HG02759 (cell line): ENCODE data around the gene LARP6.
"Not testable (repeated sequence)": the region's sequence is repeated elsewhere in the genome, so short reads cannot be mapped to it uniquely, and the experiment has no call there.

Source experiments
- ATAC-seq: cut with Tn5 transposase; IDR thresholded peaks from one replicate; pipeline ENCODE4 v1.9.1; 2021; ENCODE audit warnings: mild to moderate bottlenecking, moderate library complexity; ENCODE audit not compliant: unreplicated experiment

Gene LARP6

DNA sequence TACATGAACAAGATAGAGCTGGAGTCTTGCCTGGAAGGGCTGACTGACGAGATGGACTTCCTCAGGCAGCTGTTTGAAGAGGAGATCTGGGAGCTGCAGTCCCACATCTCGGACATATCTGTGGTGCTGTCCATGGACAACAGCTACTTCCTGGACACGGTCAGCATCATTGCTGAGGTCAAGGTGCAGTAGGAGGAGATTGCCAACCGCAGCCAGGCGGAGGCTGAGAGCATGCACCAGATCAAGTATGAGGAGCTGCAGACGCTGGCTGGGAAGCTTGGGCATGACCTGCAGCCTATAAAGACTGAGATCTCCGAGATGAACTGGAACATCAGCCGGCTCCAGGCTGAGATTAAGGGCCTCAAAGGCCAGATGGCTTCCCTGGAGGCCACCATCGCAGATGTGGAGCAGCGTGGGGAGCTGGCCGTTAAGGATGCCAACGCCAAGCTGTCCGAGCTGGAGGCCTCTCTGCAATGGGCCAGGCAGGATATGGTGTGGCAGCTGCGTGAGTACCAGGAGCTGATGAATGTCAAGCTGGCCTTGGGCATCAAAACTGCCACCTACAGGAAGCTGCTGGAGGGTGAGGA, 5.5 kb upstream of the LARP6 start:
- ATAC-seq = no peak

DNA sequence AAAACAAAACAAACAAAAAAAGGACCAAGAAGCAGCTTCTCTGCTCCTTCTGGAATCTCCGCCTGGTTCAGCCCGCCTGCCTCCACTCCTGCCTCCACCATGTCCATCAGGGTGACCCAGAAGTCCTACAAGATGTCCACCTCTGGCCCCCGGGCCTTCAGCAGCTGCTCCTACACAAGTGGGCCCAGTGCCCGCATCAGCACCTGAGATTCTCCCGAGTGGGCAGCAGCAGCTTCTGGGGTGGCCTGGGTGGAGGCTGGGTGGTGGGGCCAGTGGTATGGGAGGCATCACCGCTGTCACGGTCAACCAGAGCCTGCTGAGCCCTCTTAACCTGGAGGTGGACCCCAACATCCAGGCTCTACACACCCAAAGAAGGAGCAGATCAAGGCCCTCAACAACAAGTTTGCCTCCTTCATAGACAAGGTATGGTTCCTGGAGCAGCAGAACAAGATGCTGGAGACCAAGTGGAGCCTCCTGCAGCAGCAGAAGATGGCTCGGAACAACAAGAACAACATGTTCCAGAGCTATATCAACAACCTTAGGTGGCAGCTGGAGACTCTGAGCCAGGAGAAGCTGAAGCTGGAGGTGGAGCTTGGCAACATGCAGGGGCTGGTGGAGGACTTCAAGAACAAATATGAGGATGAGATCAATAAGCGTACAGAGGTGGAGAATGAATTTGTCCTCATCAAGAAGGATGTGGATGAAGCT, 4.8 kb upstream of the LARP6 start:
- not testable (repeated sequence) for ATAC-seq

GRCh38 chr15:70857562-70858285, 3.8 kb upstream of the LARP6 start:
- no peak for ATAC-seq

DNA sequence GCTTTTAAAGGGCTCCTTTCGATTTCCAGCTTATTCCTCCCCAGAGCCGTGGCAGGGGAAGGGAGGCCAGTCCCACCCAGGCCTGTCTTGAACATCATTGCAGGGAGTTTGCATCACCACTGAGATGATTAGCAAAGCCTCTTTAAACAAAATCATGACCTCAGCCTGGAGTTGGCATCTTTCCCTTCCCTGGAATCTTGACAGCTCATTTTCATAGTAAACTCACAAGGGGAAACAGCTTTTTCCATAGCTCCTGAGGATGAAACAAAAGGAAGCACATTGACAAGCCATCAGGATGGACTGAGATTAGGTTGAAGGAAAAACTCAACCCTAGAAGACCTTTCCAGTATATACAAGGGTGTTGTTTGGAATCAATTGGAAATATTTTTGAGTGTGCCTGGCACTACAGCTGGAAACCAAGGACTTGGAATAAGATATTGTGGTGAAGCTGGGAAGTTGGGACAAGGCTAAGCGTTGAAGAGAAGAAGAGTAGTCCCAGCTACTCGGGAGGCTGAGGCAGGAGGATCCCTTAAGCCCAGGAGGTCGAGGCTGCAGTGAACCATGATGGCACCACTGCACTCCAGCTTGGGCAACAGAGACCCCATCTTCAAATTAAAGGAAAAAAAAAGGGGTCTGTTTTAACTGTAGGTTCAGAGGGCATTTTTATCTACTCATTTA, 3.1 kb upstream of the LARP6 start:
- ATAC-seq = no peak

DNA sequence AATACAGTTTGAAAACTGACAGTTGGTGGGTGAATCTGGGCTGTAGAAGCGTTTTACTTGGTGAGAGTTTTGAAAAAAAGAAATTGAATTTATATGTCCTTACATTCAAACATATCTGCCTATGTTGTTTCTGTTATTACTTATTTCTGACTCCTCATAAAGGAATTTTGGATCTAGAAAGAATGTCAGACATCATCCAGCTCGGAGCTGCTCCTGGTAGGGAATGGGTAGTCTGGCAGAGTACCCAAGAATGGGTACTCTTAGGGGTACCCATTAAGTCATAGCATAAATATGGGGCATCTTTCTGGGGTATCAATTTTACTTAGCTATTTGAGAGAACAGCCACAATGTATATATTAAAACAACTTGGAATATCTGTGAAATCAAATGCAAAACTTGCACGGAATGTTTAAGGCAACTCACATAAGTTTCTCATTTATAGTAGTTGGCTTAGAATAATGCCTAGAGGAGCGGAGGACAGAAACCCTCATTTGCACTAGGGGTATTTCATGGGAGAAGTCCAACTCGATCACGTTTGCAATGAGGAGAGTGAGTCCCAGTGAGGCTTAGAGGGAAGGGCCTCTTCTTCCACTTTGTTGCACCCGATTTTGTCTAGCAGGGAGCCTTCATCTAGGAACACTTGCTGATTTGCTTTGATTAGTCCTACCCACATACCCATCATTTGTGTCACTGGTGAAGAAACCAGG, 2.4 kb upstream of the LARP6 start:
- ATAC-seq = no peak

- no peak for ATAC-seq
These were observed 1.8 kb upstream of the LARP6 start for GRCh38 chr15:70855764-70856163.

GRCh38 chr15:70854666-70854976, 664 bp upstream of the LARP6 start:
- ATAC-seq = no peak

- ATAC-seq = no peak
These were observed 512 bp downstream of the LARP6 start for GRCh38 chr15:70853318-70853972.

DNA sequence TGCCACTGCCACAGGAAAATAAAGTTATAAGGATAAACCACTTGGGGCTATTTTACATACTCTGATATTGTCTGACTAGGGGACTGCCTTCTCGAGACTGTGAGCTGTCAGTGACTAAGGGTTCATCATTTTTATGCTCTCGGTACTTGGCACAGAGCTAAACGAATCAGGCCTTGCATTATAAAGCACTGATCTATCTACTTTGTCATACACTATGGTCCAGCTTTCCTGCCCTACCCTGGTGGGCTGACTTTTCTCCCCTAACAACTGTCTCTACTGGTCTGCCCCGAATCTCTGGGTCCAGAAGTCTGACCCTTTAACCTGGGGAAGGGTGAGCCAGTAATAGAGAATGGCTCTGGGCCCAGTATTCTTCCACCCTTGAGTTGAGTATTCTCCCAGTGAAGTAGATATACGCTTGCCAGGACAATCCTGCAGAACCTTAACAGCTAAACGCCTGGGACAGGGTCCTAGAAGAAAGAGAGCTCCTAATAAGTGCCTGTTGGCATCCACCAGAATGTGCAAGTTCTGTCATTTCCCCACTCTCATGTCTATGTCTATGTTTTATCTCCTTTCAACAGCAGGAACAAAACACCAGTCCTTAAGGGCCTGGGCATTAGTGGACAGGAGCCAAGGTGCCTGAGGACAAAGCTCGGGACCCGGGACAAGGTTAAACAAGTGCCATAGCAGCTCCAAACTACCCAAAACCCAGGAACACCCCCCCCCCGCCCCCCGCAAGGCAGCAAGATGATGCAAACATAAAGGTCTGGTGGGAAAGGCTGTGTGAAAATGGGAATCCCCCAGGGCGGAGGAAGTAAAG, 1.2 kb downstream of the LARP6 start:
- no peak for ATAC-seq

- ATAC-seq = no peak
These were observed 2.1 kb downstream of the LARP6 start for GRCh38 chr15:70851889-70852288.

DNA sequence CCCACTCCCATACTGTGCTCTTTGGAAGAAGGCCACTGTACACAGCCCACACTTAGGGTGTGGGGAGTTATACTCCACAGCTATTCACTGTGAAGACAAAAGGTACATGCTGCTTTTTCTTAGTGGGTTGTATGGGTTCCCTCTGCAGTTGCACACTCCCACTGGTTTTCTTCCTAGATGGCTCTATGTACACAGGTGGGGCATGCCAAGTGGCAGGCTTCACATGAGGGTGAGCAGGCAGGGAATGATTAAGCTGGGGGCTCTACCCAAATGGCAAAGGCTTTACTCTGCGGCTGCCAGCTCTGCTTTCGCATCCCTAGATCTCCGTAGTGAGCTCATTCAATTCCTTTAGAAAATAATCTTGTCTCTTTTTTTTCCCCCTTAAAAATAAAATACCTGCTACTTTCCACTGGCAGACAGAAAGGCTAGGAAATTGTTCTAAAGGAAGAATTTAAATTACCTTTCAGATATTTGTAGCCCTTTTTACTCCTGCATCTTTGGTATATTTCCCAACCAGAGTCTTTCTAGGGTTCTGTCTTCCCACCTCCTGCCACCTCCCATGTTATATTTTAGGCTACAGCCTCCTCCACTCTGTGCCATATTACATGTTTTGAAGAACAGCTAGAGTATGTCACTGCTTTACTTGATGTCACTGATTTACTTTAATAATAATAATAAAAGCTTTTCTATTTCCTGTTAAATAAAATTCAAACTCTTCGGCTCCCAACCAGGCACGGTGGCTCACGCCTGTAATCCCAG, 8.2 kb downstream of the LARP6 start:
- no peak for ATAC-seq

GRCh38 chr15:70837476-70837875, 16.5 kb downstream of the LARP6 start:
- no peak for ATAC-seq

- no peak for ATAC-seq
These were observed 18.1 kb downstream of the LARP6 start for GRCh38 chr15:70835841-70836240.

DNA sequence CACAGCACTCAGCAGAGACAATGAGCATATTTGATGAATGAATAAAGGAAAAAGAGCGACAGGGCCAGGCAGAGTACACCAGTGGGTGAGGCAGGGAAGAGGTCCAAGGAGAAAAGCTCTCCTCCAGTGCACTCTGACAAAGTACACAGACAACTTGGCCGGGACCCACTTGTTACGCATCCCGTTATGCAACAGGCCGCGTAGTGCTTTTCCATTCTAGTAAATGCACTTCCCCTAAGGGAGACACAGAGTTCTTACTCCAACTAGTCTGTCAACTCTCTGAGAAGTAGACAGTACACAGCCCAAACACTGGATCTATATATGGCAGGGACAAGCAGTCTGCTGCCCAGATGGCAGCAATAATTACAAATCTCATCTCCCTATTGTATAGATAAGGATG, 18.5 kb downstream of the LARP6 start:
- no peak for ATAC-seq

GRCh38 chr15:70834999-70835398, 19.0 kb downstream of the LARP6 start:
- no peak for ATAC-seq

DNA sequence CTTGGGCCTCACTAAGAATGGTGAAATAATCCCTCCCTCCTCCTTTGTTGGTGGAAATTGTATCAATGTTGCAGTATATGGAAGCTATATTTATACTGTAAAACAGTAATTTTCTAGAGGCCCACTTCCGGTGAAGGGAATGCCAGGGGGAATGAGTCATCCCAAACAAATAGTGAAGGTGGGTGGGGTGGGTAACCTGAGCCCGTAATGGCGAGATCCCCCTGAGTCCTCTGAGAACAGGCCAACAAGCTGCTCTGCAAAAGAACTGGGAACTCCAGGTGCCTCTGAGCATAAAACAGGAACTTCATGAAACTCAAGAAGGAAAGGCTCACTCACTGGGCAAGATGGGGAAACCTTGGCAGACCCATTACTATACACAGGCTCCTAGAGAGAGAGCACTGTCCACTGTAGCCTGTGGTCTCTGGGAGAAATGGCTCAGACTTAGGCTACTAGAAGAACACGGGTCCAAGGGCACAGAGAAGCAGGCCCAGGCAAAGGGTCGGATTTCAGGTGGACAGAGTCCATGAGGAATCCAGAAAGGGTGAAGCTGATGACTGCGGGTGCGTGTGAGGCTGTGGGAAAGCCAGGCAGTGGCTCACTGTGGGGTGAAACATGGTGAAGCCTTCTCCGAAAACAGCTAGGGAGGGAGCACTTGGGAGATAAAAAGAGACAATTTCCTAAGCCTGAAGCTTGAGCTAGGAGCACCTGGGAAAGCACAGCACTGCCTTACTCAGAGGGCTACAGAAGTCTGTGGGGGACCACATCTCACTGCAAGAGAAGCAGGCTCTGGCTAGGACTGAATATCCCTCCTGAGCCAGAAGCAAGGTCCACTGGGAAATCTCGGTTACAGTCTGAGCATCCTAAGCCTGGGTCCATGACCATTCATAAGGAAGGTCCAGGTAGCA, 19.8 kb downstream of the LARP6 start:
- ATAC-seq = no peak

DNA sequence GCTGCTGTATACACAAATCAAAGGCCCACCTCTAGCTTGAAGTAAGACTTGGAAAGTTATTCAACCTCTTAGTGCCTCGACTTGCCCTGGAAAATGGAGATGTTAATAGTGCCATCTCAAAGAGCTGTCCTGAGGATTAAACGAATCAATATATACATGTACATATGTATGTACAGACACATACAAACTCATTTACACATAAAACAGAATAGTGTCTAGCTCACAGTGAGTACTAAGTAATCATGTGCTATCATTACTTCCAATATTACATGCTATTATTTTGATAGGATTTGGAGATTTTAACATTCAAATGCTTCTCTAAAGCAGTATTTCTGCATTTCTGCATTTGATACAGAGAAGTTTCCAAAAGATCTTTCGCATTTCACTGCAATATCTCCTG, 20.5 kb downstream of the LARP6 start:
- ATAC-seq = no peak

GRCh38 chr15:70832176-70832575, 21.8 kb downstream of the LARP6 start:
- ATAC-seq = no peak
